K562 (cell line): ENCODE data around the gene PCCB. TPM values are rescaled to one million over a fixed set of nuclear protein-coding genes. Genes with fewer than 3 reads are reported as not detected.
"Not testable (repeated sequence)": the region's sequence is repeated elsewhere in the genome, so short reads cannot be mapped to it uniquely, and the experiment has no call there.

Source experiments
- ATAC-seq: fragments of 200-7000 bp; cut with Tn5 transposase; 3 replicates; pipeline ENCODE4 v1.9.1; 2020; ENCODE audit warnings: moderate library complexity
- BruUV-seq: library from RNA; stranded (reverse); fragments of 400-500 nt; replicated peaks from 2 replicates; lab custom pipeline; 2021; lab: Mats Ljungman, UMichigan
- CTCF ChIA-PET: fragments of 300-600 bp; formaldehyde crosslinking; extraction: SDS; loops from one replicate; lab custom pipeline; 2021; ENCODE audit warnings: low intra/inter-chr PET ratio; lab: Yijun Ruan, JAX
- POLR2A ChIA-PET: fragments of 300-600, 350-650 bp; sonication (Branson Sonifier 250); formaldehyde crosslinking; extraction: SDS; loops from one replicate; lab custom pipeline; 2021; ENCODE audit warnings: antibody characterized with exemption, inconsistent platforms; lab: Yijun Ruan, JAX
- DNase-seq, 4 experiments: peaks; one replicate each; pipeline versions ENCODE4 v3.0.0 to v3.0.0-alpha.2; 2011 to 2018; ENCODE audit warnings: low spot score in 3 of 4, mixed read lengths in 3 of 4; ENCODE audit errors: extremely low read depth in 1 of 4
- FAIRE-seq: peaks from 2 replicates; lab custom pipeline; 2011; peaks lifted over from hg19 to GRCh38; lab: Jason Lieb, UNC
- H2AFZ ChIP-seq: 2 replicates; pipeline ENCODE4 v1.6.0; 2011; ENCODE audit warnings: low read depth, low read length, control low read depth, inconsistent platforms
- H3K27ac ChIP-seq: fragments of 200-600 bp; 3 replicates; pipeline ENCODE4 v1.8.0; 2011; ENCODE audit warnings: low read depth, mild to moderate bottlenecking, control low read depth, inconsistent platforms, low read length, moderate library complexity, mixed read lengths; ENCODE audit errors: extremely low read depth
- H3K27me3 ChIP-seq, 2 experiments: fragments of 300-600 bp in 1 of 2; 2 replicates in 1 of 2; 3 replicates in 1 of 2; pipeline versions ENCODE4 v1.6.0 to v1.8.0; 2011; ENCODE audit warnings: inconsistent platforms in 2 of 2, low read length in 2 of 2, mild to moderate bottlenecking in 1 of 2, mixed read lengths in 1 of 2, moderate library complexity in 1 of 2; ENCODE audit not compliant: control insufficient read depth in 2 of 2, insufficient read depth in 2 of 2
- H3K36me3 ChIP-seq: fragments of 300-600 bp; 3 replicates; pipeline ENCODE4 v1.8.0; 2011; ENCODE audit warnings: mild to moderate bottlenecking, low read length, inconsistent platforms; ENCODE audit not compliant: control insufficient read depth, insufficient read depth
- H3K4me1 ChIP-seq, 2 experiments: fragments of 200-600 bp in 1 of 2; replicated peaks in 1 of 2; 2 replicates in 1 of 2; 3 replicates in 1 of 2; pipeline versions ENCODE4 v1.5.1 to v1.8.0; 2011; ENCODE audit warnings: inconsistent platforms in 2 of 2, low read length in 2 of 2, mild to moderate bottlenecking in 1 of 2, mixed read lengths in 1 of 2, moderate library complexity in 1 of 2; ENCODE audit not compliant: control insufficient read depth in 2 of 2, insufficient read depth in 2 of 2
- H3K4me2 ChIP-seq: 2 replicates; pipeline ENCODE4 v1.6.1; 2011; ENCODE audit warnings: low read length, control low read depth, inconsistent platforms, mixed read lengths; ENCODE audit not compliant: insufficient read depth
- H3K4me3 ChIP-seq: fragments of 200-600 bp; sonication (generic), shearing (Covaris generic); 2 replicates; pipeline ENCODE4 v1.5.1; 2016; ENCODE audit warnings: control low read depth, inconsistent platforms
- H3K79me2 ChIP-seq: fragments of 200-600 bp; 3 replicates; pipeline ENCODE4 v1.8.0; 2011; ENCODE audit warnings: low read length, inconsistent platforms; ENCODE audit not compliant: control insufficient read depth, insufficient read depth
- H3K9ac ChIP-seq, 2 experiments: 2 replicates each; pipeline versions ENCODE4 v1.6.0 to v1.6.1; 2011; ENCODE audit warnings: low read depth in 2 of 2, low read length in 2 of 2, control low read depth in 1 of 2, inconsistent platforms in 1 of 2, mild to moderate bottlenecking in 1 of 2, mixed read lengths in 1 of 2; ENCODE audit not compliant: insufficient read depth in 1 of 2
- H3K9me1 ChIP-seq: one replicate; pipeline ENCODE4 v1.6.0; 2011; ENCODE audit warnings: inconsistent platforms, mild to moderate bottlenecking, low read length, moderate library complexity; ENCODE audit not compliant: control insufficient read depth, insufficient read depth
- H3K9me3 ChIP-seq: replicated peaks from 2 replicates; pipeline ENCODE4 v1.5.1; 2011; ENCODE audit warnings: low read depth, low read length, inconsistent platforms; ENCODE audit not compliant: control insufficient read depth, insufficient read depth
- H4K20me1 ChIP-seq: replicated peaks from 2 replicates; pipeline ENCODE4 v1.6.1; 2011; ENCODE audit warnings: low read length, inconsistent platforms, mixed read lengths; ENCODE audit not compliant: control insufficient read depth, insufficient read depth
- ARID3B ChIP-seq: fragments of 250-450 bp; sonication (Bioruptor Pico); IDR thresholded peaks from 2 replicates; pipeline ENCODE4 v1.4.0; 2020; ENCODE audit warnings: borderline replicate concordance
- C11orf30 ChIP-seq: fragments of 450-650 bp; IDR thresholded peaks from 2 replicates; pipeline ENCODE4 v1.6.1; 2016; ENCODE audit warnings: low read depth, mild to moderate bottlenecking
- CBX3 ChIP-seq, 2 experiments: IDR thresholded peaks; 1 replicate in 1 of 2; 2 replicates in 1 of 2; pipeline ENCODE4 v1.6.1; 2012; ENCODE audit warnings: inconsistent platforms in 2 of 2, low read length in 2 of 2, borderline replicate concordance in 1 of 2, control low read depth in 1 of 2
- GTF2F1 ChIP-seq: IDR thresholded peaks from 2 replicates; pipeline ENCODE4 v1.6.1; 2011; ENCODE audit warnings: low read depth, low read length, improper control_type of control experiment
- MAFF ChIP-seq: IDR thresholded peaks from 2 replicates; pipeline ENCODE4 v1.6.1; 2012; ENCODE audit warnings: low read length, improper control_type of control experiment
- MAFG ChIP-seq: fragments of 450-650 bp; conservative IDR thresholded peaks from 2 replicates; pipeline ENCODE4 v1.6.1; 2016; ENCODE audit warnings: missing genetic modification characterization, missing compliant biosample characterization
- MAFK ChIP-seq: IDR thresholded peaks from 2 replicates; pipeline ENCODE4 v1.6.1; 2011; ENCODE audit warnings: low read length, improper control_type of control experiment
- NFE2 ChIP-seq: IDR thresholded peaks from 2 replicates; pipeline ENCODE4 v1.6.1; 2014; ENCODE audit warnings: antibody characterized with exemption, low read depth
- RHOXF2B ChIP-seq: fragments of 250-450 bp; sonication (Bioruptor Pico); conservative IDR thresholded peaks from 2 replicates; pipeline ENCODE4 v1.5.1; 2021
- SAFB2 ChIP-seq: fragments of 200-400 bp; formaldehyde crosslinking; IDR thresholded peaks from 2 replicates; pipeline ENCODE4 v1.6.1; 2018; ENCODE audit warnings: borderline replicate concordance, low read length, low read depth, moderate library complexity; ENCODE audit not compliant: severe bottlenecking
- ZNF316 ChIP-seq: fragments of 450-650 bp; IDR thresholded peaks from 2 replicates; pipeline ENCODE4 v1.6.1; 2016
- WGBS: fragments of 100-300 bp; shearing (Covaris generic); methylation state at CpG from one replicate; pipeline ENCODE4 v1.1.6; 2016; ENCODE audit warnings: low coverage, mixed read lengths; ENCODE audit not compliant: insufficient coverage; ENCODE audit errors: missing lambda C conversion rate; 5-methylcytosine and 5-hydroxymethylcytosine counted together
- in situ Hi-C: fragments of 300-500 bp; cut with MboI; formaldehyde crosslinking; loops from 4 replicates; pipeline ENCODE4 v1.15.0; 2018; ENCODE audit warnings: inconsistent platforms, mixed read lengths
- intact Hi-C: fragments of 100-400 bp; cut with micrococcal nuclease; formaldehyde crosslinking; loops from 2 replicates; pipeline ENCODE4 v1.14.2; 2022
- polyA plus RNA-seq, 8 experiments: library from polyadenylated mRNA; depleted of rRNA in 4 of 8; stranded (reverse) in 5 of 8; unstranded in 3 of 8; fragments of >200 nt; fragmentation: Nextera tagmentation in 2 of 8; fragmentation: Illumina TruSeq in 1 of 8; extraction: Ambion mirVana in 2 of 8; extraction: Trizol in 1 of 8; gene quantifications; 2 replicates each; pipeline versions ENCODE4 v1.2.1 to v1.2.3, GENCODE V29; 2011 to 2014; ENCODE audit warnings: inconsistent platforms in 1 of 8, missing spikeins in 1 of 8
- total RNA-seq, 7 experiments: library from RNA; depleted of rRNA in 6 of 7; stranded (reverse); fragments of >200 nt in 6 of 7; fragmentation: Illumina TruSeq in 2 of 7; extraction: Trizol in 2 of 7; gene quantifications; 2 replicates each; pipeline versions ENCODE4 v1.2.1 to v1.2.3, GENCODE V29; 2011 to 2021; ENCODE audit warnings: low replicate concordance in 1 of 7
- TF ChIP-seq, protein P1 (sequence below): fragments of 450-650 bp; IDR thresholded peaks from 2 replicates; pipeline ENCODE4 v1.6.1; 2017; ENCODE audit warnings: antibody characterized with exemption

The PCCB gene
- total and polyA plus RNA-seq, 9 of the 15 experiments (the other 6 are each of a cell fraction or from before 2014, with no cell fraction given): 69.5 to 173 (median 92.8) TPM

GRCh38 chr3:136211547-136211946 lies 38.6 kb upstream of the PCCB start:
- WGBS: 7% methylated on average over 2 of the region's 2 CpGs
- Histone ChIP-seq H3K79me2 (no peaks in the 10 kb centered on the region), H4K20me1 (no peaks in the 10 kb centered on the region), H3K9me3 (no peaks in the 10 kb centered on the region), H2AFZ (peak overlapping the region; percentile 75), H3K4me1 (peaks cover 0 to 3% of the 10 kb centered on the region in 2 experiments; a peak in 1 of 5 replicates), H3K4me2 (no peak overlapping the region), H3K27me3 (no peaks in the 10 kb centered on the region; a peak in 1 of 5 replicates)
- in situ Hi-C loops: no loop called here
- intact Hi-C loops: no loop called here
- BruUV-seq: no TSS peak
- ATAC-seq: peak; percentile 69
- peak; percentile 95 for TF ChIP-seq C11orf30
- TF ChIP-seq ARID3B (CRISPR knock-in tag): no peak
- TF ChIP-seq RHOXF2B (CRISPR knock-in tag): no peak
- TF ChIP-seq GTF2F1: no peak
- no peak for TF ChIP-seq CBX3 (IDR thresholded peaks at IDR 0.05; ENCODE audit: borderline replicate concordance in 1 of 2, low read length in 2 of 2)
- peak; percentile 86 for TF ChIP-seq MAFK
- peak; percentile 86 for TF ChIP-seq MAFF
- TF ChIP-seq, protein P1, sequence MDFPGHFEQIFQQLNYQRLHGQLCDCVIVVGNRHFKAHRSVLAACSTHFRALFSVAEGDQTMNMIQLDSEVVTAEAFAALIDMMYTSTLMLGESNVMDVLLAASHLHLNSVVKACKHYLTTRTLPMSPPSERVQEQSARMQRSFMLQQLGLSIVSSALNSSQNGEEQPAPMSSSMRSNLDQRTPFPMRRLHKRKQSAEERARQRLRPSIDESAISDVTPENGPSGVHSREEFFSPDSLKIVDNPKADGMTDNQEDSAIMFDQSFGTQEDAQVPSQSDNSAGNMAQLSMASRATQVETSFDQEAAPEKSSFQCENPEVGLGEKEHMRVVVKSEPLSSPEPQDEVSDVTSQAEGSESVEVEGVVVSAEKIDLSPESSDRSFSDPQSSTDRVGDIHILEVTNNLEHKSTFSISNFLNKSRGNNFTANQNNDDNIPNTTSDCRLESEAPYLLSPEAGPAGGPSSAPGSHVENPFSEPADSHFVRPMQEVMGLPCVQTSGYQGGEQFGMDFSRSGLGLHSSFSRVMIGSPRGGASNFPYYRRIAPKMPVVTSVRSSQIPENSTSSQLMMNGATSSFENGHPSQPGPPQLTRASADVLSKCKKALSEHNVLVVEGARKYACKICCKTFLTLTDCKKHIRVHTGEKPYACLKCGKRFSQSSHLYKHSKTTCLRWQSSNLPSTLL: no peak
- TF ChIP-seq NFE2: 0 out of 2 replicates have a peak, but pooled peaks have one; percentile 23
- peak; percentile 97 for TF ChIP-seq ZNF316
- TF ChIP-seq SAFB2: no peak
- TF ChIP-seq MAFG (tag): peak; percentile 83
- TF ChIP-seq, all 486 proteins: peak for 6
- ChIA-PET CTCF (no interaction called here), POLR2A (interaction anchor here (0.8 to 2.8 kb wide), 2 partner anchors 15 to 26 kb away, joined by 3 to 13 read pairs; partner anchors contain the start of gene MSL2)
- FAIRE-seq (no peak), DNase-seq (peak in 2 of 4 experiments; percentile 11 to 28)
- no peak overlapping the region for H3K9ac ChIP-seq
- no peaks in the 10 kb centered on the region for H3K9me1 ChIP-seq
- H3K36me3 ChIP-seq: no peaks in the 10 kb centered on the region
- H3K27ac ChIP-seq: no peak overlapping the region
- no peak overlapping the region for H3K4me3 ChIP-seq

GRCh38 chr3:136222746-136223145 lies 27.4 kb upstream of the PCCB start:
- H3K79me2 ChIP-seq, BruUV-seq, H3K9ac ChIP-seq, H3K4me3 ChIP-seq, POLR2A ChIA-PET, H3K36me3 ChIP-seq, H3K4me2 ChIP-seq, H3K27me3 ChIP-seq, H3K9me1 ChIP-seq, H3K9me3 ChIP-seq, CTCF ChIA-PET, H3K27ac ChIP-seq, H3K4me1 ChIP-seq, H4K20me1 ChIP-seq, FAIRE-seq, ATAC-seq, DNase-seq, in situ Hi-C loops, intact Hi-C loops, H2AFZ ChIP-seq: not testable (repeated sequence)
- 6% methylated on average over 3 of the region's 4 CpGs for WGBS
